Lower leg skin (tissue), 4 donors: Measurements from ENCODE around the gene TBL3. TPM values are rescaled to one million over a fixed set of nuclear protein-coding genes. Genes with fewer than 3 reads are reported as not detected.
"Not testable (repeated sequence)": the region's sequence is repeated elsewhere in the genome, so short reads cannot be mapped to it uniquely, and the experiment has no call there.

Experiments used
- DNase-seq, 2 donors: peaks; one replicate each; pipeline ENCODE4 v3.0.0-alpha.2; 2019; ENCODE audit warnings: low spot score in 2 of 2
- H3K4me3 ChIP-seq: fragments of 200-600 bp; sonication (generic); 2 replicates; pipeline ENCODE4 v1.5.1; 2017; ENCODE audit warnings: mild to moderate bottlenecking, low read depth; ENCODE audit not compliant: poor library complexity, severe bottlenecking
- CTCF ChIP-seq, 3 donors: fragments of 450-650 bp; IDR thresholded peaks; one replicate each; pipeline ENCODE4 v1.5.1; 2016; ENCODE audit warnings: antibody characterized with exemption in 3 of 3, mild to moderate bottlenecking in 3 of 3, moderate library complexity in 2 of 3
- POLR2A ChIP-seq, 2 donors: fragments of 450-650 bp; IDR thresholded peaks; one replicate each; pipeline ENCODE4 v1.6.1; 2016 to 2017; ENCODE audit warnings: antibody characterized with exemption in 2 of 2, mild to moderate bottlenecking in 1 of 2, moderate library complexity in 1 of 2
- WGBS, 2 donors: methylation state at CpG; one replicate each; pipeline ENCODE4 v1.1.5; 2018; 5-methylcytosine and 5-hydroxymethylcytosine counted together
- intact Hi-C: fragments of 100-400 bp; cut with DNase I; formaldehyde crosslinking; loops from one replicate; pipeline ENCODE4 v1.15.0; 2023; ENCODE audit warnings: low total_unique reads
- total RNA-seq, 4 donors: library from RNA; depleted of rRNA; stranded (reverse); fragments of >200 nt; gene quantifications; one replicate each; pipeline ENCODE4 v1.1.0, GENCODE V29; 2016

TBL3 gene
- total RNA-seq, 4 donors from 2014 or later = 60.8 to 114 (median 83.7) TPM

- TF ChIP-seq POLR2A (IDR thresholded peaks at IDR 0.05) = no peak
- TF ChIP-seq CTCF (IDR thresholded peaks at IDR 0.05) = no peak
- no peak overlapping the region for H3K4me3 ChIP-seq
- intact Hi-C loops = no loop called here
- WGBS, 2 donors = 32 to 34% methylated on average over 12 to 14 of the region's 14 CpGs
- no peak for DNase-seq
Observed at GRCh38 chr16:1958715-1959268, 13.1 kb upstream of the TBL3 start.

- 1% methylated on average over 59 to 61 of the region's 79 CpGs for WGBS, 2 donors
- intact Hi-C loops = no loop called here
- no peak for TF ChIP-seq POLR2A (IDR thresholded peaks at IDR 0.05)
- no peak for TF ChIP-seq CTCF (IDR thresholded peaks at IDR 0.05)
- peak; percentile 86 to 98 for DNase-seq
- H3K4me3 ChIP-seq = peak within 1 kb of the TSS; percentile 65
Observed at GRCh38 chr16:1959269-1960039, 12.4 kb upstream of the TBL3 start, which contains the start of gene NDUFB10. NDUFB10 (plus strand) TSS chr16:1959538; CDS start chr16:1959625, 87 bp downstream.

- 40 to 48% methylated on average over 19 of the region's 20 CpGs for WGBS, 2 donors
- intact Hi-C loops = no loop called here
- TF ChIP-seq CTCF (IDR thresholded peaks at IDR 0.05) (no peak), POLR2A (IDR thresholded peaks at IDR 0.05) (no peak)
- H3K4me3 ChIP-seq = no peak overlapping the region
- no peak for DNase-seq
Observed at GRCh38 chr16:1960665-1961630, 10.9 kb upstream of the TBL3 start.

GRCh38 chr16:1961651-1962067 lies 10.2 kb upstream of the TBL3 start:
- intact Hi-C loops = no loop called here
- no peak overlapping the region for H3K4me3 ChIP-seq
- no peak for DNase-seq
- TF ChIP-seq POLR2A (IDR thresholded peaks at IDR 0.05) = no peak
- TF ChIP-seq CTCF (IDR thresholded peaks at IDR 0.05) = no peak
- 64 to 66% methylated on average over 6 of the region's 6 CpGs for WGBS, 2 donors

GRCh38 chr16:1962161-1963153 lies 9.4 kb upstream of the TBL3 start:
- H3K4me3 ChIP-seq, intact Hi-C loops, DNase-seq: not testable (repeated sequence)
- WGBS, 2 donors = 84 to 88% methylated on average over 28 to 37 of the region's 37 CpGs
